LHCN-M2 (cell line): Measurements from ENCODE around the gene USP22. TPM values are rescaled to one million over a fixed set of nuclear protein-coding genes. Genes with fewer than 3 reads are reported as not detected.
A peak's percentile ranks its signal among the peaks of the same experiment; 100 is the strongest.

Source experiments
- DNase-seq: peaks from one replicate; pipeline ENCODE4 v3.0.0-alpha.2; 2012; ENCODE audit warnings: low read depth
- total RNA-seq: library from RNA; depleted of rRNA; stranded (reverse); fragments of >200 nt; gene quantifications from 2 replicates; pipeline ENCODE4 v1.2.3, GENCODE V29; 2014

Gene USP22
- total RNA-seq, 1 experiment from 2014 or later, result 267 TPM

GRCh38 chr17:21021208-21021803 is 21.5 kb downstream of the USP22 start:
- DNase-seq, result no peak

GRCh38 chr17:21020622-21021021 is 22.2 kb downstream of the USP22 start:
- no peak for DNase-seq

GRCh38 chr17:21019976-21020586 is 22.7 kb downstream of the USP22 start:
- no peak for DNase-seq

GRCh38 chr17:21018894-21019293 is 23.9 kb downstream of the USP22 start:
- DNase-seq, result no peak

- no peak for DNase-seq
Measured at GRCh38 chr17:21017861-21018260, 24.9 kb downstream of the USP22 start.

GRCh38 chr17:21017256-21017655 is 25.6 kb downstream of the USP22 start:
- DNase-seq, result no peak

GRCh38 chr17:21016826-21017225 is 26.0 kb downstream of the USP22 start:
- DNase-seq, result no peak

- DNase-seq, result no peak
Measured at GRCh38 chr17:21015564-21015963, 27.2 kb downstream of the USP22 start.

- DNase-seq, result no peak
Measured at GRCh38 chr17:21014498-21014897, 28.3 kb downstream of the USP22 start.

- DNase-seq, result no peak
Measured at GRCh38 chr17:21013983-21014382, 28.8 kb downstream of the USP22 start.

GRCh38 chr17:21012736-21013135 is 30.1 kb downstream of the USP22 start:
- DNase-seq, result no peak

- DNase-seq, result no peak
Measured at GRCh38 chr17:21010705-21011596, 31.9 kb downstream of the USP22 start.

- DNase-seq, result no peak
Measured at GRCh38 chr17:21008992-21009671, 33.7 kb downstream of the USP22 start.

GRCh38 chr17:21008160-21008915 is 34.5 kb downstream of the USP22 start:
- DNase-seq, result no peak

GRCh38 chr17:21007646-21008045 is 35.2 kb downstream of the USP22 start:
- no peak for DNase-seq

- DNase-seq, result peak; percentile 29
Measured at GRCh38 chr17:21005803-21006202, 37.0 kb downstream of the USP22 start.

GRCh38 chr17:21005367-21005766 is 37.4 kb downstream of the USP22 start:
- no peak for DNase-seq

- DNase-seq, result no peak
Measured at GRCh38 chr17:21004016-21004930, 38.5 kb downstream of the USP22 start.

- DNase-seq, result no peak
Measured at GRCh38 chr17:21003007-21003621, 39.7 kb downstream of the USP22 start.
